Measurements from ENCODE around the gene DESI1.
"Not testable (repeated sequence)": the region's sequence is repeated elsewhere in the genome, so short reads cannot be mapped to it uniquely, and the experiment has no call there.

Gene DESI1

GRCh38 chr22:41620589-41621098 lies at the start of gene DESI1:
DESI1 (minus strand) TSS chr22:41621043; CDS start chr22:41620839, 204 bp downstream.
- no peak for DNase-seq

DNA sequence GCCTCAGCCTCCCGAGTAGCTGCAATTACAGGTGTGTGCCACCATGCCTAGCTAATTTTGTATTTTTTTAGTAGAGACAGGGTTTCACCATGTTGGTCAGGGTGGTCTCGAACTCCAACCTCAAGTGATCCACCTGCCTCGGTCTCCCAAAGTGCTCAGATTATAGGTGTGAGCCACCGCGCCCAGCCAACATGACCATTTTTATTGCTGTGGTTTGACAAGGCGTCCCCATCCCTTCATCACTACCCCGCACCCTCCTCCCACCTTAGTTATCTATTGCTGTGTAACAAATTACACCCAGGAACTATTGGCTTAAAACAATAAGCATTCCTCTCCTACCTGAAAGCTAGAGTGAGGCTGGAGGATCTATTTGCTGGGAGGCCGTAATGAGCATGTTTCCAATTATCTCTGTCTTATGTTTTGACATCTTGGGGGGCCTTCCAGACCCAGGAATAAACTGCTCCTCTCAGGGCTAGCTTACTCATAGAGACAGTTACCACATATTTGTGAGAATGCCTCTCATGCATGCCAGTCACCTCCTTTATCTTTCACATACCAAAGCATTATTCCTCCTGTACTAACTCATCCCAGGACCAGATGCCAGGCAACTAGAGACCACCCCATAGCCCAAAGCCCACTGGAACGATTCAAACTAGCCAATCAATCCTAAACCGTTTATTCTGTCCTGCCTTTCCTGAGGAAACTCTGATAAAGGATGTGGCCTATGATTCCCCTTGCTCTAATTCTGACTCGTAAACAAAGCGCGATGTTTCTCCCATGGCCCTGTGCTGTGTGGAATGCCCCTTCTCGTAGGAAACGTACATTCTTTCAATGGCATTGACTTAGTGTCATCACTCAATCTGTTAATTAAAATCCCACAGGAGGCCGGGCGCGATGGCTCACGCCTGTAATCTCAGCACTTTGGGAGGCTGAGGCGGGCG lies 48.4 kb upstream of the DESI1 start:
- DNase-seq = no peak

- no peak for DNase-seq
Measured at GRCh38 chr22:41664951-41665350, 44.1 kb upstream of the DESI1 start.

DNA sequence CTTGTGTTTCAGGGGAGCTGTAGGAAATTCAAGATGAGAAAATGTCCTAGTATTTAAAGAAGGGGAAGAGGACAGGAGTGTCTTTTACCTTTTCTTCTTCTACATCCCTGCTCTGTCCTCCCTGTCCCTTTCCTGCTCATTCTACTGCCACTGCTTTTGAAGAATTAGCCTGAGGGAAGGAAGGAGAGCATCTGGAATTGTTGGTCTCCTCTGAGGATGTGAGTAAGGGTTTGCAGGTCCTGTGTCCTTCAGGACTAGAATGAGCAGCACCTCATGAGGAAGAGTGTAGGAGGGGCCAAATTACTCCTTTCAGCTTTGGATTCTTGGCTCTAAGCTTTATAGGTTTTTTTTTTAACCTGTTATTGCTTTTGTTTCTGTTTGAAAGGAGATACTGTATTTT lies 43.6 kb upstream of the DESI1 start:
- no peak for DNase-seq

GRCh38 chr22:41663594-41663993 lies 42.8 kb upstream of the DESI1 start:
- DNase-seq = not testable (repeated sequence)

DNA sequence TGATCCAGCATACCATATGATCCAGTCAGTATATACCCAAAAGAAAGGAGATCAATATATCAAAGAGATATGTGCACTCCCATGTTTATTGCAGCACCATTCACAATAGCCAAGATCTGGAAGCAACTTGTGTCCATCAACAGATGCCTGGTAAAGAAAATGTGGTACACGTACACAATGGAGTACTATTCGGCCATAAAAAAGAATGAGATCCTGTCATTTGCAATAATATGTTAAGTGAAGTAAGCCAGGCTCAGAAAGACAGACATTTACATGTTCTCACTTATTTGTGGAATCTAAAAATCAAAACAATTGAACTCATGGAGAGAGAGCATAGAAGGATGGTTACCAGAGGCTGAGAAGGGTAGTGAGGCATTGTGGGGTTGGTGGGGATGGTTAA lies 40.9 kb upstream of the DESI1 start:
- DNase-seq = no peak

GRCh38 chr22:41661088-41661487 lies 40.2 kb upstream of the DESI1 start:
- no peak for DNase-seq

DNA sequence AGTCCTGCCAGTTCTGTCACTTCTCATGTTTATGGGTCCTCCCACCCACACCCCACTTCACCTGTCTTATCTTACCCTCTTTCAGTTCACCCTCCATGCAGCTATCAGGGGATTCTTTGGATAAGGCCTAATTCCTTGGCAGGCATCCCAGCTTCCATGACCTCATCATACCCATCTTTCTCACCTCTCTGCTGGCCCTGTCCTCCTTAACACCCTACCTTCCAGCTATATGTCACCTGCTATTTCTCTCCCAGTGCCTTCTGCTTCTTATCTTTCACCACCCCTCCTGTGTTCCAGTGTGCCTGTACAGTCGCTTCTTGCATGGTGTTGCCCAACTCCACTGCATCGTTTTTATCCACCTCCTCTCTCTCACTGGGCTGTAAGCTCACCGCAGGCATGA lies 39.6 kb upstream of the DESI1 start:
- no peak for DNase-seq

GRCh38 chr22:41659941-41660340 lies 39.1 kb upstream of the DESI1 start:
- DNase-seq = no peak

- DNase-seq = no peak
Measured at GRCh38 chr22:41658869-41659268, 38.0 kb upstream of the DESI1 start.

- no peak for DNase-seq
Measured at GRCh38 chr22:41657709-41658108, 36.9 kb upstream of the DESI1 start.

DNA sequence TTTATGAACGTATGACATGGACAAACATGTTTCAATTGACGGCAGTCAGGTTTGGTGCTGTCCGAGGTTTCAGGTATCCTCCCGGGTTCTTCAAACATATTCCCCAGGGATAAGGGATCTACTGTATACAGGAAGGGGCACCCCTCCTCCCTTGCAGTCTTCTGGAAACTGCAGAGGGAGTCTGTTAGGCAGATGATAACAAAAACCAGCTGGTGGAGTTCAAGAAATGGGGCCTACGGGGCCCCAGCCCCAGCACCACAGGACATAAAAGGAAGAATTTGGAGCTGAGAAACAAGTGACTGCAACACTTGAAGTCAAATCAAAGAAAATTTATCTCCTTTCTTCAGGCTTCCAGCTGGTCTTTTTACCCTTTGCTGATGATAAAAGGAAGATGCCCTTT lies 35.7 kb upstream of the DESI1 start:
- DNase-seq = no peak

- no peak for DNase-seq
Measured at GRCh38 chr22:41654322-41654721, 33.5 kb upstream of the DESI1 start.

DNA sequence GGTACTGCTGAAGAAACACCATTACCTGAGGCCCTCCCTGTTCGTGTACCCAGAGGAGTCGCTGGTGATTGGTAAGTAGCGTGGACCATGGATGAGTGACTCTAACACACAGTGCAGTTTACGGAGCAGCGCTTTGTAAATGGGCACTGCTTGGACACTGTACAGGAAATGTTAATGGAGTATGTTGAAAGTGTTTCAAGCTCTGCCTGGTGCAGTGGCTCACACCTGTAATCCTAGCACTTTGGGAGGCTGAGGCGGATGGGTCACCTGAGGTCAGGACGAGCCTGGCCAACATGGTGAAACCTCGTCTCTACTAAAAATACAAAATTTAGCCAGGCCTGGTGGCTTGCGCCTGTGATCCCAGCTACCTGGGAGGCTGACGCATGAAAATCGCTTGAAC lies 30.0 kb upstream of the DESI1 start:
- DNase-seq = no peak

DNA sequence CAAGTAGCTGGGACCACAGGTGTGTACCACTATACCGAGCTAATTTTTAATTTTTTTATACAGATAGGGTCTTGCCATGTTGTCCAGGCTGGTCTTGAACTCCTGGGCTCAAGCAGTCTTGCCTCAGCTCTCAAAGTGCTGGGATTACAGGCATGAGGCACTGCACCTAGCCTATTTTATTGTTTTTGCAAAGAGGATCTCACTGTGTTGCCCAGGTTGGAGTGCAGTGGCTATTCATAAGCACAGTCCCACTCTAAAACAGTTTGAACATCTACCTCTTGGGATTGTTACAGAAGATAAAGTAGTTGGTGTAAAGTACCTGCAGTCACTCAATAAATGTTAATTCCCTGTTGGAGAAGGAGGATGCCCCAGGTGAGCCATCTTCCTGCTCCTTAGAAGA lies 29.4 kb upstream of the DESI1 start:
- no peak for DNase-seq

GRCh38 chr22:41648432-41648831 lies 27.6 kb upstream of the DESI1 start:
- DNase-seq = no peak

DNA sequence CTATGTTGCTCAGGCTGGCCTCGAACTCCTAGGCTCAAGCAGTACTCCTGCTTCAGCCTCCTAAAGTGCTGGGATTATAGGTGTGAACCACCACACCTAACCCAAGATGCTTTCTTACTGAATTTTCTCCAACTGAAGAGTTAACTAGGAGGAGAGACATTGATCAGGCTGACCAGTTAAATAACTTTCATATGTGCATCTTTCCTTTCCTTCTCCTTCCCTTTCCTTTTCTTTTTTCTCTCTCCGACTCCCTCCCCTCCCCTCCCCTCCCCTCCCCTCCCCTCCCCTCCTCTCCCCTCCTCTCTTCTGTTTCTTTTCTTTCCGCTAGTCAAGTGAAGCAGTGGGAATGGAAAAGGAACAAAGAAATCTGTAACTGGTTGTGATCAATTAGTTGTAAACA lies 26.9 kb upstream of the DESI1 start:
- DNase-seq = no peak

GRCh38 chr22:41642331-41643110 lies 21.7 kb upstream of the DESI1 start:
- DNase-seq = no peak

- DNase-seq = no peak
Measured at GRCh38 chr22:41641854-41642253, 21.0 kb upstream of the DESI1 start.

DNA sequence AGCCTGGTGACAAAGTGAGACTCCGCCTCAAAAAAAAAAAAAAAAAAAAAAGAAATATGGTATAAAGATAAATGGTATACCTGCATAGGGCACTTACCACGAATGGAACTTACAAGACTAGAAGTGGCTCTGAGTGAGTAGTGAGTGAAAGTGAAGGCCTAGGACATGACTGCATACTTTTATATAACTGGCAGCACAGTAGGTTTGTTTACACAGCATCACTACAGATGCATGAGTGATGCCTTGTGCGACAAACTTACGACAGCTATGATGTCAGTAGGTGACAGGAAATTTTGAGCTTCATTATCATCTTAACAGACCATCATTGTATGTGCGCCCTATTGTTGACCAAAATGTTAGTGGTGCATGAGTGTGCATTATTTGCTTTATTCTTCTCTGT lies 17.9 kb upstream of the DESI1 start:
- DNase-seq = peak; percentile 55

DNA sequence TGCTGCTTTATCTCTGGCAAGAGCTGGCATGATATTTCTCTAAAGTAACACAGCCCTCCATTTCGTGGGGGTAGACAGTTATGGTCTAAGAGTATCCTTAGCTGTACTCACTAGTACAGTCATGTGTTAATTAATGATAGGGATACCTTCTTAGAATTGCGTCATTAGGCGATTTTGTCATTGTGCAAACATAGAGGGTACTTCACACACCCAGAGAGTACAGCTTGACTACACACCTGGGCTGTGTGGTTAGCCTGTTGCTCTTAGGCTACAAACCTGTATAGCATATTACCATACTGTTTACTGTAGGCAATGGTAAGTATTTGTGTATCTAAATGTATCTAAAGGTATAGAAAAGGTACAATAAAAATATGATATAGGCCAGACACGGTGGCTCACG lies 17.3 kb upstream of the DESI1 start:
- peak; percentile 82 for DNase-seq

GRCh38 chr22:41637623-41638022 lies 16.8 kb upstream of the DESI1 start:
- DNase-seq = not testable (repeated sequence)

DNA sequence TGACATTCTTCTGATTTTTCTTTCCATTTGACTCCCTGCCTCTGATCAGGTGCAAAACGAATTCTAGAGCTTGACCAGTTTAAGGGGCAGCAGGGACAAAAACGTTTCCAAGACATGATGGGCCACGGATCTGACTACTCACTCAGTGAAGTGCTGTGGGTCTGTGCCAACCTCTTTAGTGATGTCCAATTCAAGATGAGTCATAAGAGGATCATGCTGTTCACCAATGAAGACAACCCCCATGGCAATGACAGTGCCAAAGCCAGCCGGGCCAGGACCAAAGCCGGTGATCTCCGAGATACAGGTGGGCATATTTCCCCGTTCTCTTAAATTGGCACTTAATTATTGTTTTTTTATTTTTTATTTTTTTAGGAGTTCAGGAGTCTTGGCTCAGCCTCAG lies 15.6 kb upstream of the DESI1 start:
- peak; percentile 21 for DNase-seq

DNA sequence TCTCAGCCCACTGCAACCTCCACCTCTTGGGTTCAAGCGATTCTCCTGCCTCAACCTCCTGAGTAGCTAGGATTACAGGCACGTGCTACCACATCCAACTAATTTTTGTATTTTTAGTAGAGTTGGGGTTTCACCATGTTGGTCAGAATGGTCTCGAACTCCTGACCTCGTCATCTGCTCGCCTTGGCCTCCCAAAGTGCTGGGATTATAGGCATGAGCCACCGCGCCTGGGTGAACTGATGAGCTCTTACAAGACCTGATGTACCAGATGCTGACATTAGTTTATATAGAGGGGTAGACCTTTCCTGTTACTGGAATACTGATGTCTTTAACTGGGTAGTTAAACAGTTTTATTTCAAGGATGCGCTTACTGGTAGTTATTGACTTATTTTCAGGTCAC lies 13.8 kb upstream of the DESI1 start:
- not testable (repeated sequence) for DNase-seq
